ENCODE data around the gene MLPH.
A peak's percentile ranks its signal among the peaks of the same experiment; 100 is the strongest.
"Not testable (repeated sequence)": the region's sequence is repeated elsewhere in the genome, so short reads cannot be mapped to it uniquely, and the experiment has no call there.

MLPH gene

DNA sequence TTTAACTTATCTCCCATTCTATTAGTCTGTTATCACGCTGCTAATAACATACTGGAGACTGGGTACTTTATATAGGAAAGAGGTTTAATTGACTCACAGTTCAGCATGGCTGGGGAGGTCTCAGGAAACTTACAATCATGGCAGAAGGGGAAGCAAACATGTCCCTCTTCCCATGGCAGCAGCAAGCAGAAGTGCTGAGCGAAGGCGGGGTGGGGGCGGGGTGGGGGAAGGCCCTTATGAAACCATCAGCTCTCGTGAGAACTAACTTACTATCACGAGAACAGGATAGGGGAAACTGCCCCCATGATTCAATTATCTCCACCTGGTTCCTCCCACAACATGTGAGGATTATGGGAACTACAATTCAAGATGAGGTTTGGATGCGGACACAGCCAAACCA, 17.6 kb upstream of the MLPH start:
- H2AFZ ChIP-seq (ENCODE audit: low read depth, low read length); H3K14ac ChIP-seq (ENCODE audit: low read length in 2 of 2); H3K27me3 ChIP-seq (ENCODE audit: control insufficient read depth in 1 of 2, insufficient read depth in 1 of 2, low read length in 2 of 2); H3K79me1 ChIP-seq (replicated peaks; ENCODE audit: low read length, poor library complexity, severe bottlenecking); H2BK5ac ChIP-seq (ENCODE audit: low read depth, low read length, poor library complexity, severe bottlenecking); H3K9ac ChIP-seq (ENCODE audit: low read length); H3K23ac ChIP-seq (ENCODE audit: low read length in 2 of 2); H4K8ac ChIP-seq (ENCODE audit: low read length); H2AK5ac ChIP-seq (ENCODE audit: low read length, severe bottlenecking); H3K27ac ChIP-seq (ENCODE audit: low read length, poor library complexity, severe bottlenecking); H2BK15ac ChIP-seq (ENCODE audit: low read depth, poor library complexity, severe bottlenecking); H3K4me3 ChIP-seq (ENCODE audit: insufficient read depth in 1 of 2, low read depth in 1 of 2, low read length in 2 of 2); H3K36me3 ChIP-seq (ENCODE audit: control insufficient read depth in 1 of 2, insufficient read depth in 2 of 2, low read depth in 1 of 2, low read length in 2 of 2); DNase-seq; H3K4me2 ChIP-seq (ENCODE audit: low read length, poor library complexity, severe bottlenecking); H3K9me3 ChIP-seq (ENCODE audit: control insufficient read depth, low read length): not testable (repeated sequence)
- peak overlapping the region in 1 of 2 experiments; percentile 85 for H3K18ac ChIP-seq (ENCODE audit: low read depth in 1 of 2, low read length in 2 of 2)
- H4K91ac ChIP-seq (ENCODE audit: low read length), result peak overlapping the region; percentile 87
- H3K4ac ChIP-seq (ENCODE audit: low read depth in 1 of 2, low read length in 2 of 2), result peak overlapping the region in 1 of 2 experiments; percentile 40
- peak overlapping the region; percentile 94 for H2BK120ac ChIP-seq (ENCODE audit: low read depth, low read length)
- peak overlapping the region in 1 of 2 experiments; percentile 94 for H2BK12ac ChIP-seq (ENCODE audit: low read length in 2 of 2)
- WGBS, result 98% methylated on average over 5 of the region's 7 CpGs
- peaks cover 39% of the 10 kb centered on the region for H3K4me1 ChIP-seq (ENCODE audit: control insufficient read depth, insufficient read depth, low read depth, low read length)

DNA sequence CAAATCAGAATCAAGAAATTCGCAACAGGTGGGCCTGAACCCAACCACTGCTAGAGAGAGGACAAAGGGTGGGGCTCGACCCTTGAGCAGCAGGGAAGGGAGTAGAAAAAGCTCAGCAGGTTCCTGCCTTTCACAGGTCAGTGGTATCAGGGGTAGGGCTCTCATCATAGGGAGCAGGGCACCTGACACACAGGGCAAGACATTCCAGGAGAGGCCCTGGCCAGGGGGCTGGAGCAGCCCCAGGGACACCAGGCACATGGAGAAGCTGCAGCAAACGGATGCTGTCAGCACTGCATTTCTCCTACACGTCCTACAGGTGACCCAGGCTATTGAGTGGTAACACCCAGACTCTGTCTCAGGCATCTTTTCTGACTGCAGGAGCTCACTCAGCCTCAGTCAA, 17.2 kb upstream of the MLPH start:
- H2AK5ac ChIP-seq (ENCODE audit: low read length, severe bottlenecking), result peak overlapping the region; percentile 33

GRCh38 chr2:237470914-237471313, 16.1 kb upstream of the MLPH start:
- H4K91ac ChIP-seq (ENCODE audit: low read length), result peak overlapping the region; percentile 94
- H2AFZ ChIP-seq (ENCODE audit: low read depth, low read length), result no peak overlapping the region
- no peak overlapping the region for H2BK15ac ChIP-seq (ENCODE audit: low read depth, poor library complexity, severe bottlenecking)
- H2AK5ac ChIP-seq (ENCODE audit: low read length, severe bottlenecking), result peak overlapping the region; percentile 63
- peaks cover 33% of the 10 kb centered on the region for H3K4me1 ChIP-seq (ENCODE audit: control insufficient read depth, insufficient read depth, low read depth, low read length)
- no peak for DNase-seq
- no peak overlapping the region for H3K4me3 ChIP-seq (ENCODE audit: insufficient read depth in 1 of 2, low read depth in 1 of 2, low read length in 2 of 2)
- H2BK5ac ChIP-seq (ENCODE audit: low read depth, low read length, poor library complexity, severe bottlenecking), result no peak overlapping the region
- H3K9ac ChIP-seq (ENCODE audit: low read length), result no peak overlapping the region
- no peaks in the 10 kb centered on the region for H3K27me3 ChIP-seq (ENCODE audit: control insufficient read depth in 1 of 2, insufficient read depth in 1 of 2, low read length in 2 of 2)
- no peak overlapping the region for H3K4me2 ChIP-seq (ENCODE audit: low read length, poor library complexity, severe bottlenecking)
- H3K9me3 ChIP-seq (ENCODE audit: control insufficient read depth, low read length), result no peaks in the 10 kb centered on the region
- H3K14ac ChIP-seq (ENCODE audit: low read length in 2 of 2), result no peak overlapping the region
- H2BK12ac ChIP-seq (ENCODE audit: low read length in 2 of 2), result peak overlapping the region; percentile 95 to 99
- peak overlapping the region; percentile 63 to 78 for H3K18ac ChIP-seq (ENCODE audit: low read depth in 1 of 2, low read length in 2 of 2)
- WGBS, result 91% methylated on average over 7 of the region's 7 CpGs
- H3K23ac ChIP-seq (ENCODE audit: low read length in 2 of 2), result peak overlapping the region in 1 of 2 experiments; percentile 41
- H4K8ac ChIP-seq (ENCODE audit: low read length), result peak overlapping the region; percentile 92
- no peaks in the 10 kb centered on the region for H3K79me1 ChIP-seq (replicated peaks; ENCODE audit: low read length, poor library complexity, severe bottlenecking)
- H3K4ac ChIP-seq (ENCODE audit: low read depth in 1 of 2, low read length in 2 of 2), result peak overlapping the region; percentile 49 to 98
- peak overlapping the region; percentile 37 for H2BK120ac ChIP-seq (ENCODE audit: low read depth, low read length)
- H3K36me3 ChIP-seq (ENCODE audit: control insufficient read depth in 1 of 2, insufficient read depth in 2 of 2, low read depth in 1 of 2, low read length in 2 of 2), result no peaks in the 10 kb centered on the region
- no peak overlapping the region for H3K27ac ChIP-seq (ENCODE audit: low read length, poor library complexity, severe bottlenecking)

More for the DNA sequence above, 17.2 kb upstream of the MLPH start:
- Histone ChIP-seq H3K27ac (ENCODE audit: low read length, poor library complexity, severe bottlenecking) (no peak overlapping the region), H3K4me1 (ENCODE audit: control insufficient read depth, insufficient read depth, low read depth, low read length) (peaks cover 38% of the 10 kb centered on the region), H2BK5ac (ENCODE audit: low read depth, low read length, poor library complexity, severe bottlenecking) (no peak overlapping the region), H3K18ac (ENCODE audit: low read depth in 1 of 2, low read length in 2 of 2) (peak overlapping the region; percentile 30 to 85), H2BK15ac (ENCODE audit: low read depth, poor library complexity, severe bottlenecking) (no peak overlapping the region), H4K8ac (ENCODE audit: low read length) (no peak overlapping the region), H2AFZ (ENCODE audit: low read depth, low read length) (no peak overlapping the region), H3K36me3 (ENCODE audit: control insufficient read depth in 1 of 2, insufficient read depth in 2 of 2, low read depth in 1 of 2, low read length in 2 of 2) (no peaks in the 10 kb centered on the region), H3K14ac (ENCODE audit: low read length in 2 of 2) (no peak overlapping the region), H3K4ac (ENCODE audit: low read depth in 1 of 2, low read length in 2 of 2) (peak overlapping the region in 1 of 2 experiments; percentile 40), H2BK120ac (ENCODE audit: low read depth, low read length) (peak overlapping the region; percentile 94), H3K9ac (ENCODE audit: low read length) (no peak overlapping the region), H3K23ac (ENCODE audit: low read length in 2 of 2) (no peak overlapping the region), H3K4me2 (ENCODE audit: low read length, poor library complexity, severe bottlenecking) (no peak overlapping the region), H4K91ac (ENCODE audit: low read length) (peak overlapping the region; percentile 87), H3K79me1 (replicated peaks; ENCODE audit: low read length, poor library complexity, severe bottlenecking) (no peaks in the 10 kb centered on the region), H2BK12ac (ENCODE audit: low read length in 2 of 2) (peak overlapping the region; percentile 91 to 94), H3K9me3 (ENCODE audit: control insufficient read depth, low read length) (no peaks in the 10 kb centered on the region), H3K27me3 (ENCODE audit: control insufficient read depth in 1 of 2, insufficient read depth in 1 of 2, low read length in 2 of 2) (no peaks in the 10 kb centered on the region), H3K4me3 (ENCODE audit: insufficient read depth in 1 of 2, low read depth in 1 of 2, low read length in 2 of 2) (no peak overlapping the region)
- WGBS, result 96% methylated on average over 4 of the region's 4 CpGs
- no peak for DNase-seq

GRCh38 chr2:237471438-237472186, 15.4 kb upstream of the MLPH start:
- H3K27ac ChIP-seq (ENCODE audit: low read length, poor library complexity, severe bottlenecking), result no peak overlapping the region
- H3K4me2 ChIP-seq (ENCODE audit: low read length, poor library complexity, severe bottlenecking), result no peak overlapping the region
- peak; percentile 72 for DNase-seq
- peak overlapping the region; percentile 99 to 100 for H2BK12ac ChIP-seq (ENCODE audit: low read length in 2 of 2)
- H2BK15ac ChIP-seq (ENCODE audit: low read depth, poor library complexity, severe bottlenecking), result peak overlapping the region; percentile 88
- H3K27me3 ChIP-seq (ENCODE audit: control insufficient read depth in 1 of 2, insufficient read depth in 1 of 2, low read length in 2 of 2), result no peaks in the 10 kb centered on the region
- no peaks in the 10 kb centered on the region for H3K79me1 ChIP-seq (replicated peaks; ENCODE audit: low read length, poor library complexity, severe bottlenecking)
- peak overlapping the region; percentile 39 for H2BK5ac ChIP-seq (ENCODE audit: low read depth, low read length, poor library complexity, severe bottlenecking)
- H3K4ac ChIP-seq (ENCODE audit: low read depth in 1 of 2, low read length in 2 of 2), result peak overlapping the region; percentile 83 to 98
- H2AK5ac ChIP-seq (ENCODE audit: low read length, severe bottlenecking), result peak overlapping the region; percentile 89
- no peak overlapping the region for H3K4me3 ChIP-seq (ENCODE audit: insufficient read depth in 1 of 2, low read depth in 1 of 2, low read length in 2 of 2)
- H3K9ac ChIP-seq (ENCODE audit: low read length), result no peak overlapping the region
- peak overlapping the region in 1 of 2 experiments; percentile 27 for H3K23ac ChIP-seq (ENCODE audit: low read length in 2 of 2)
- WGBS, result 58% methylated on average over 14 of the region's 14 CpGs
- peak overlapping the region; percentile 92 for H4K8ac ChIP-seq (ENCODE audit: low read length)
- peak overlapping the region; percentile 100 for H4K91ac ChIP-seq (ENCODE audit: low read length)
- H3K36me3 ChIP-seq (ENCODE audit: control insufficient read depth in 1 of 2, insufficient read depth in 2 of 2, low read depth in 1 of 2, low read length in 2 of 2), result no peaks in the 10 kb centered on the region
- H3K14ac ChIP-seq (ENCODE audit: low read length in 2 of 2), result peak overlapping the region in 1 of 2 experiments; percentile 96
- H2AFZ ChIP-seq (ENCODE audit: low read depth, low read length), result peak overlapping the region; percentile 5
- no peaks in the 10 kb centered on the region for H3K9me3 ChIP-seq (ENCODE audit: control insufficient read depth, low read length)
- H3K18ac ChIP-seq (ENCODE audit: low read depth in 1 of 2, low read length in 2 of 2), result peak overlapping the region; percentile 61 to 88
- peak overlapping the region; percentile 77 for H2BK120ac ChIP-seq (ENCODE audit: low read depth, low read length)
- peaks cover 34% of the 10 kb centered on the region for H3K4me1 ChIP-seq (ENCODE audit: control insufficient read depth, insufficient read depth, low read depth, low read length)
